Measurements from ENCODE around the gene LAMB3.

LAMB3 gene

GRCh38 chr1:209634005-209634737 is 18.1 kb downstream of the LAMB3 start:
- DNase-seq = no peak

- DNase-seq = no peak
These were observed 18.8 kb downstream of the LAMB3 start for GRCh38 chr1:209633335-209633997.

GRCh38 chr1:209630383-209631225 is 21.6 kb downstream of the LAMB3 start:
- DNase-seq = peak in 13 of 56 donors; percentile 21 to 64 (median 37)

- peak in 25 of 56 donors; percentile 15 to 70 (median 33) for DNase-seq
These were observed 22.4 kb downstream of the LAMB3 start for GRCh38 chr1:209629621-209630382.

GRCh38 chr1:209628618-209629299 is 23.5 kb downstream of the LAMB3 start:
- no peak for DNase-seq

GRCh38 chr1:209627732-209628196 is 24.5 kb downstream of the LAMB3 start:
- peak in 55 of 56 donors; percentile 13 to 85 (median 65) for DNase-seq

- DNase-seq = no peak
These were observed 25.0 kb downstream of the LAMB3 start for GRCh38 chr1:209627027-209627731.

- no peak for DNase-seq
These were observed 25.7 kb downstream of the LAMB3 start for GRCh38 chr1:209626346-209627026.

- no peak for DNase-seq
These were observed 26.4 kb downstream of the LAMB3 start for GRCh38 chr1:209625791-209626285.

GRCh38 chr1:209624558-209625549 is 27.4 kb downstream of the LAMB3 start:
- peak in 1 of 56 donors; percentile 26 for DNase-seq

GRCh38 chr1:209622841-209623829 is 29.1 kb downstream of the LAMB3 start:
- DNase-seq = peak in 2 of 56 donors; percentile 9 to 51

GRCh38 chr1:209621741-209622655 is 30.2 kb downstream of the LAMB3 start:
- DNase-seq = no peak

GRCh38 chr1:209621286-209621685 is 30.9 kb downstream of the LAMB3 start:
- DNase-seq = no peak

- DNase-seq = no peak
These were observed 31.7 kb downstream of the LAMB3 start for GRCh38 chr1:209620487-209620884.
